Calu3 (cell line): Measurements from ENCODE around the gene NME8. TPM values are rescaled to one million over a fixed set of nuclear protein-coding genes. Genes with fewer than 3 reads are reported as not detected.
"Not testable (repeated sequence)": the region's sequence is repeated elsewhere in the genome, so short reads cannot be mapped to it uniquely, and the experiment has no call there.

ENCODE experiments used
- Bru-seq: library from RNA; stranded (reverse); fragments of 400-500 nt; gene quantifications from one replicate; lab custom pipeline; 2021; lab: Mats Ljungman, UMichigan
- BruChase-seq, 2 experiments: library from RNA; stranded (reverse); fragments of 400-500 nt; gene quantifications; one replicate each; lab custom pipeline; 2021; lab: Mats Ljungman, UMichigan
- BruUV-seq: library from RNA; stranded (reverse); fragments of 400-500 nt; replicated peaks from 2 replicates; lab custom pipeline; 2021; lab: Mats Ljungman, UMichigan
- CTCF ChIA-PET: fragments of 300-600 bp; sonication (Branson Sonifier 250); formaldehyde crosslinking; loops from one replicate; lab custom pipeline; 2022; ENCODE audit warnings: antibody characterized with exemption; lab: Charles Lee
- DNase-seq: peaks from one replicate; pipeline ENCODE4 v3.0.0; 2022
- H3K27ac Mint-ChIP-seq: one replicate; pipeline ENCODE4 v1.8.0; 2022; ENCODE audit warnings: mixed read lengths; ENCODE audit not compliant: unreplicated experiment
- H3K27me3 Mint-ChIP-seq: one replicate; pipeline ENCODE4 v1.8.0; 2022; ENCODE audit warnings: mixed read lengths; ENCODE audit not compliant: unreplicated experiment
- H3K36me3 Mint-ChIP-seq: one replicate; pipeline ENCODE4 v1.8.0; 2022; ENCODE audit warnings: mild to moderate bottlenecking, moderate library complexity, mixed read lengths; ENCODE audit not compliant: insufficient read depth, unreplicated experiment
- H3K4me1 Mint-ChIP-seq: one replicate; pipeline ENCODE4 v1.8.0; 2022; ENCODE audit warnings: mild to moderate bottlenecking, low read depth, mixed read lengths; ENCODE audit not compliant: unreplicated experiment
- H3K4me3 Mint-ChIP-seq: one replicate; pipeline ENCODE4 v1.8.0; 2022; ENCODE audit warnings: mild to moderate bottlenecking, low read depth, moderate library complexity, mixed read lengths; ENCODE audit not compliant: unreplicated experiment
- H3K9me3 Mint-ChIP-seq: one replicate; pipeline ENCODE4 v1.8.0; 2022; ENCODE audit warnings: low read depth, mixed read lengths; ENCODE audit not compliant: unreplicated experiment
- intact Hi-C: fragments of 100-400 bp; cut with micrococcal nuclease; formaldehyde crosslinking; loops from one replicate; pipeline ENCODE4 v1.10.0; 2022; ENCODE audit not compliant: unreplicated experiment
- long read RNA-seq: library from polyadenylated mRNA; stranded (forward); transcript quantifications from one replicate; pipeline ENCODE4 v2.0.0, GENCODE V29; 2022
- total RNA-seq: library from RNA; stranded (reverse); gene quantifications from 2 replicates; pipeline ENCODE4 v1.2.3, GENCODE V29; 2022
- TF ChIP-seq, protein P1 (sequence below): fragments of 200-600 bp; IDR thresholded peaks from one replicate; pipeline ENCODE4 v1.8.0; 2022; ENCODE audit warnings: antibody characterized with exemption; ENCODE audit not compliant: unreplicated experiment

NME8 gene, protein sequence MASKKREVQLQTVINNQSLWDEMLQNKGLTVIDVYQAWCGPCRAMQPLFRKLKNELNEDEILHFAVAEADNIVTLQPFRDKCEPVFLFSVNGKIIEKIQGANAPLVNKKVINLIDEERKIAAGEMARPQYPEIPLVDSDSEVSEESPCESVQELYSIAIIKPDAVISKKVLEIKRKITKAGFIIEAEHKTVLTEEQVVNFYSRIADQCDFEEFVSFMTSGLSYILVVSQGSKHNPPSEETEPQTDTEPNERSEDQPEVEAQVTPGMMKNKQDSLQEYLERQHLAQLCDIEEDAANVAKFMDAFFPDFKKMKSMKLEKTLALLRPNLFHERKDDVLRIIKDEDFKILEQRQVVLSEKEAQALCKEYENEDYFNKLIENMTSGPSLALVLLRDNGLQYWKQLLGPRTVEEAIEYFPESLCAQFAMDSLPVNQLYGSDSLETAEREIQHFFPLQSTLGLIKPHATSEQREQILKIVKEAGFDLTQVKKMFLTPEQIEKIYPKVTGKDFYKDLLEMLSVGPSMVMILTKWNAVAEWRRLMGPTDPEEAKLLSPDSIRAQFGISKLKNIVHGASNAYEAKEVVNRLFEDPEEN
- total RNA-seq (not detected in 2 replicates), Bru-seq, nascent RNA (not detected), BruChase-seq, experiment 1, labeled RNA remaining after a 6-hour chase (not detected), BruChase-seq, experiment 2, labeled RNA remaining after a 2-hour chase (not detected)
- long read RNA-seq = 0 reads

DNA sequence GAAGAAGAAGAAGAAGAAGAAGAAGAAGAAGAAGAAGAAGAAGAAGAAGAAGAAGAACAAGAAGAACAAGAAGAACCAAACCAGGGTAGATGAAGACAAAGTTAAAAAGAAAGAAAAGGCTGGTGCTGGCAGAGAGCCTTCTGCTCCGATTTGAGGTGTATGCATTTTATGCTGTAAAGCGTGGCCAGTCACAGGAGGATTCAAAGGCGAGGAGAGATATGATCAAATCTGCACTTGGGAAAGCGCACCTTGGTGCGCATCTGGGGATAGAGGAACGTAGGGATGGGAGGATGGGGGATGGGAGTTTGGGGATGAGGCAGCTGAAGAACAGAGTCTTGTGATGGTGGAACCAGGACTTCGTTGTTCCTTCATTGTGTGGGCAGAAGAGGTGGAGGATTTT is at the start of gene NME8:
Gene NME8, plus strand, starts transcription at position 301 of the 400 bp plus-strand sequence. CDS start 1,670 bp downstream, outside the sequence.
- Mint-ChIP-seq H3K36me3 (no peaks in the 10 kb centered on the region), H3K27me3 (peaks cover 17% of the 10 kb centered on the region), H3K27ac (no peak within 1 kb of the TSS), H3K4me3 (no peak within 1 kb of the TSS), H3K4me1 (no peaks in the 10 kb centered on the region), H3K9me3 (peaks cover 16% of the 10 kb centered on the region)
- intact Hi-C loops = no loop called here
- no peak for DNase-seq
- TF ChIP-seq, protein P1, sequence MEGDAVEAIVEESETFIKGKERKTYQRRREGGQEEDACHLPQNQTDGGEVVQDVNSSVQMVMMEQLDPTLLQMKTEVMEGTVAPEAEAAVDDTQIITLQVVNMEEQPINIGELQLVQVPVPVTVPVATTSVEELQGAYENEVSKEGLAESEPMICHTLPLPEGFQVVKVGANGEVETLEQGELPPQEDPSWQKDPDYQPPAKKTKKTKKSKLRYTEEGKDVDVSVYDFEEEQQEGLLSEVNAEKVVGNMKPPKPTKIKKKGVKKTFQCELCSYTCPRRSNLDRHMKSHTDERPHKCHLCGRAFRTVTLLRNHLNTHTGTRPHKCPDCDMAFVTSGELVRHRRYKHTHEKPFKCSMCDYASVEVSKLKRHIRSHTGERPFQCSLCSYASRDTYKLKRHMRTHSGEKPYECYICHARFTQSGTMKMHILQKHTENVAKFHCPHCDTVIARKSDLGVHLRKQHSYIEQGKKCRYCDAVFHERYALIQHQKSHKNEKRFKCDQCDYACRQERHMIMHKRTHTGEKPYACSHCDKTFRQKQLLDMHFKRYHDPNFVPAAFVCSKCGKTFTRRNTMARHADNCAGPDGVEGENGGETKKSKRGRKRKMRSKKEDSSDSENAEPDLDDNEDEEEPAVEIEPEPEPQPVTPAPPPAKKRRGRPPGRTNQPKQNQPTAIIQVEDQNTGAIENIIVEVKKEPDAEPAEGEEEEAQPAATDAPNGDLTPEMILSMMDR = no peak
- CTCF ChIA-PET = no interaction called here
- BruUV-seq = no TSS peak

DNA sequence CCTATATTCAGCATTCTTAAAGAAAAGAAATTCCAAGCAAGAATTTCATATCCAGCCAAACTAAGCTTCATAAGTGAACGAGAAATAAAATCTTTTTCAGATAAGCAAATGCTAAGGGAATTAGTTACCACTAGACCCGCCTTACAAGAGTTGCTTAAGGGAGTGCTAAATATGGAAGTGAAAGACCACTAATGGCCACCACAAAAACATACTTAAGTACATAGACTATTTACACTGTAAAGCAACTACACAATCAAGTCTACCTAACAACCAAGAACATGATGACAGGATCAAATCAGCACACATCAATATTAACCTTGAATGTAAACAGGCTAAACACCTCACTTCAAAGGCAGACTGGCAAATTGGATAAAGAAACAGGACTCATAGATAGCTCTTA is 42.2 kb upstream of the NME8 start:
- TF ChIP-seq, protein P1 = no peak
- Mint-ChIP-seq H3K36me3 (no peaks in the 10 kb centered on the region), H3K27me3 (no peaks in the 10 kb centered on the region), H3K27ac (no peak overlapping the region), H3K4me3 (no peak overlapping the region), H3K4me1 (no peaks in the 10 kb centered on the region), H3K9me3 (peaks cover 7% of the 10 kb centered on the region)
- CTCF ChIA-PET = interaction anchor here (0.6 kb wide), 1 partner anchor 12 kb away, joined by 4 read pairs; no protein-coding TSS in a partner anchor
- no peak for DNase-seq
- BruUV-seq = no TSS peak
- intact Hi-C loops = no loop called here

DNA sequence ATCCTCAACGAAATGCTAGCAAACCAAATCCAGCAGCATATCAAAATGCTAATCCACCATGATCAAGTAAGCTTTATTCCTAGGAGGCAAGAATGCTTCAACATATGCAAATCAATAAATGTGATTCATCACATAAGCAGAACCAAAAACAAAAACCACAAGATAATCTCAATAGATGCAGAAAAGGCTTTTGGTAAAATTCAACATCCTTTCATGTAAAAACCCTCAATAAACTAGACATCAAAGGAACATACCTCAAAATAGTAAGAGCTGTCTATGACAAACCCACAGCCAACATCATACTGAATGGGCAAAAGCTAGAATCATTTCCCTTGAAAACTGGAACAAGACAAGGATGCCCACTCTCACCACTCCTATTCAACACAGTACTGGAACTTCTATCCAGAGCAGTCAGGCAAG is 36.2 kb upstream of the NME8 start:
- H3K27ac Mint-ChIP-seq, H3K9me3 Mint-ChIP-seq, H3K4me3 Mint-ChIP-seq, CTCF ChIA-PET, intact Hi-C loops, H3K4me1 Mint-ChIP-seq, H3K27me3 Mint-ChIP-seq, DNase-seq, BruUV-seq, H3K36me3 Mint-ChIP-seq: not testable (repeated sequence)

DNA sequence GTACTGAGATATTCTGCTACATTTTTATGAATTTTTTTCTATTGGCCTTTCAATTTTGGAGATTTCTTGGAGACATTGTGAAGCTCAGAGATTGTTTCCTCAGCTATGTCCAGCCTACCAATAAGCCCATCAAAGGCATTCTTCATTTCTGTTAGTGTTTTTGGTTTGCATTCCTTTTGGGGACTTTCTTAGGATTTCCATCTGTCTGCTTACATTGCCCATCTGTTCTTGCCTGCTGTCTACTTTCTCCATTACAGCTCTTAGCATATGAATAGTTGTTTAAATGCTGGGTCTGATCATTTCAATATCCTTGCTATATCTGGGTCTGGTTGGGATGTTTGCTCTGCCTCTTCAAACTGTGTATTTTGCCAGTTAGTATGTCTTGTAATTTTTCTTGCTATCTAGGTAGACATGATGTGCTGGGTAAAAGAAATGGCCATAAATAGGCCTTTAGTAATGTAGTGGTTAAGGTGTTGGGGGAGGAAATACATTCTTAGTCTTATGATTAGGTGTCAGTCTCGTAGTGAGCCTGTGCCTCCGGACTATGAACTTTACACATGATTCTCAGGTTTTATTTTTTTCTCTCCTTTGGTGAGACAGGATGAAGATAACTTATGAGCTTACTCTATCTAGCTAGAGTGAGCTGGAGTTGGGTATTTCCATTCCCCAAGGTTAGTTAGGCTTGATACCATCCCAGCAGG is 32.6 kb upstream of the NME8 start:
- H3K4me3 Mint-ChIP-seq = no peak overlapping the region
- DNase-seq = no peak
- CTCF ChIA-PET = no interaction called here
- H3K27me3 Mint-ChIP-seq = peaks cover 24% of the 10 kb centered on the region
- no TSS peak for BruUV-seq
- TF ChIP-seq, protein P1 = no peak
- H3K9me3 Mint-ChIP-seq = peaks cover 4% of the 10 kb centered on the region
- intact Hi-C loops = no loop called here
- no peaks in the 10 kb centered on the region for H3K36me3 Mint-ChIP-seq
- no peak overlapping the region for H3K27ac Mint-ChIP-seq
- H3K4me1 Mint-ChIP-seq = no peaks in the 10 kb centered on the region
